ENCODE measurements around the gene SLC17A2.

DNA sequence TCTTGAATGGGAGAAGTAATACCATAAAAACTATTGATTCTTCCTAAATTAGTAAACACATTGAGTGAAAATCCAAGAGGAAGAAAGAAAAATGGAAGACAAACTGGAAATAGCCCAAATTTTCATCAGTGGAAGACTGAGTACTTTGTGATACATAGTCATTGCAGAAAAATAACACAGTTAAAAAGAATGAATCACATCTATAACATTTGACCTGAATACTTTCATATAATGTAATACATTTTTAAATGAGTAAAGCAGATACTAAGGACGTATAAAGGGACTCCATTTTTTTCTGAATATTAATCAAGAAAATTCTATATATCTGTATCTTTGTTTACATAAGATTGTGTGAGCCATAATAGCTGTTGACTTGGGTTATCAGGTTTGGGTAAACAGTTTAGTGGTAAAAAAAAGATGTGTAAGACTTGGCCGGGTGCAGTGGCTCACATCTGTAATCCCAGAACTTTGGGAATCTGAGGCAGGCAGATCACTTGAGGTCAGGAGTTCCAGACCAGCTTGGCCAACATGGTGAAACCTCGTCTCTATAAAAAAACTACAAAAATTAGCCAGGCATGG is 4.3 kb upstream of the SLC17A2 start:
- TF ChIP-seq EP300 (IDR thresholded peaks at IDR 0.05; ENCODE audit: low read depth in 2 of 2, low read length in 2 of 2): no peak
- TF ChIP-seq EP300 (CRISPR knock-in tag; IDR thresholded peaks at IDR 0.05; ENCODE audit: borderline replicate concordance): no peak
- TF ChIP-seq, protein P1, sequence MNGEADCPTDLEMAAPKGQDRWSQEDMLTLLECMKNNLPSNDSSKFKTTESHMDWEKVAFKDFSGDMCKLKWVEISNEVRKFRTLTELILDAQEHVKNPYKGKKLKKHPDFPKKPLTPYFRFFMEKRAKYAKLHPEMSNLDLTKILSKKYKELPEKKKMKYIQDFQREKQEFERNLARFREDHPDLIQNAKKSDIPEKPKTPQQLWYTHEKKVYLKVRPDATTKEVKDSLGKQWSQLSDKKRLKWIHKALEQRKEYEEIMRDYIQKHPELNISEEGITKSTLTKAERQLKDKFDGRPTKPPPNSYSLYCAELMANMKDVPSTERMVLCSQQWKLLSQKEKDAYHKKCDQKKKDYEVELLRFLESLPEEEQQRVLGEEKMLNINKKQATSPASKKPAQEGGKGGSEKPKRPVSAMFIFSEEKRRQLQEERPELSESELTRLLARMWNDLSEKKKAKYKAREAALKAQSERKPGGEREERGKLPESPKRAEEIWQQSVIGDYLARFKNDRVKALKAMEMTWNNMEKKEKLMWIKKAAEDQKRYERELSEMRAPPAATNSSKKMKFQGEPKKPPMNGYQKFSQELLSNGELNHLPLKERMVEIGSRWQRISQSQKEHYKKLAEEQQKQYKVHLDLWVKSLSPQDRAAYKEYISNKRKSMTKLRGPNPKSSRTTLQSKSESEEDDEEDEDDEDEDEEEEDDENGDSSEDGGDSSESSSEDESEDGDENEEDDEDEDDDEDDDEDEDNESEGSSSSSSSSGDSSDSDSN (CRISPR knock-in tag; IDR thresholded peaks at IDR 0.05): no peak
- TF ChIP-seq, protein P2, sequence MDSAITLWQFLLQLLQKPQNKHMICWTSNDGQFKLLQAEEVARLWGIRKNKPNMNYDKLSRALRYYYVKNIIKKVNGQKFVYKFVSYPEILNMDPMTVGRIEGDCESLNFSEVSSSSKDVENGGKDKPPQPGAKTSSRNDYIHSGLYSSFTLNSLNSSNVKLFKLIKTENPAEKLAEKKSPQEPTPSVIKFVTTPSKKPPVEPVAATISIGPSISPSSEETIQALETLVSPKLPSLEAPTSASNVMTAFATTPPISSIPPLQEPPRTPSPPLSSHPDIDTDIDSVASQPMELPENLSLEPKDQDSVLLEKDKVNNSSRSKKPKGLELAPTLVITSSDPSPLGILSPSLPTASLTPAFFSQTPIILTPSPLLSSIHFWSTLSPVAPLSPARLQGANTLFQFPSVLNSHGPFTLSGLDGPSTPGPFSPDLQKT (CRISPR knock-in tag; IDR thresholded peaks at IDR 0.05; ENCODE audit: borderline replicate concordance): no peak
- no peak for TF ChIP-seq SMC3 (IDR thresholded peaks at IDR 0.05; ENCODE audit: low read length)
- TF ChIP-seq YY1 (IDR thresholded peaks at IDR 0.05; ENCODE audit: insufficient read depth, insufficient replicate concordance, low read depth, low read length): no peak
- TF ChIP-seq FOXK1 (CRISPR knock-in tag; IDR thresholded peaks at IDR 0.05; ENCODE audit: borderline replicate concordance, low read depth): no peak
- no peak for TF ChIP-seq POLR2A (IDR thresholded peaks at IDR 0.05; ENCODE audit: insufficient read depth in 1 of 2, low read depth in 2 of 2, low read length in 2 of 2)
- no peak for TF ChIP-seq NBN (conservative IDR thresholded peaks at IDR 0.05)
- TF ChIP-seq, protein P3, sequence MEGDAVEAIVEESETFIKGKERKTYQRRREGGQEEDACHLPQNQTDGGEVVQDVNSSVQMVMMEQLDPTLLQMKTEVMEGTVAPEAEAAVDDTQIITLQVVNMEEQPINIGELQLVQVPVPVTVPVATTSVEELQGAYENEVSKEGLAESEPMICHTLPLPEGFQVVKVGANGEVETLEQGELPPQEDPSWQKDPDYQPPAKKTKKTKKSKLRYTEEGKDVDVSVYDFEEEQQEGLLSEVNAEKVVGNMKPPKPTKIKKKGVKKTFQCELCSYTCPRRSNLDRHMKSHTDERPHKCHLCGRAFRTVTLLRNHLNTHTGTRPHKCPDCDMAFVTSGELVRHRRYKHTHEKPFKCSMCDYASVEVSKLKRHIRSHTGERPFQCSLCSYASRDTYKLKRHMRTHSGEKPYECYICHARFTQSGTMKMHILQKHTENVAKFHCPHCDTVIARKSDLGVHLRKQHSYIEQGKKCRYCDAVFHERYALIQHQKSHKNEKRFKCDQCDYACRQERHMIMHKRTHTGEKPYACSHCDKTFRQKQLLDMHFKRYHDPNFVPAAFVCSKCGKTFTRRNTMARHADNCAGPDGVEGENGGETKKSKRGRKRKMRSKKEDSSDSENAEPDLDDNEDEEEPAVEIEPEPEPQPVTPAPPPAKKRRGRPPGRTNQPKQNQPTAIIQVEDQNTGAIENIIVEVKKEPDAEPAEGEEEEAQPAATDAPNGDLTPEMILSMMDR (CRISPR knock-in tag; IDR thresholded peaks at IDR 0.05): no peak
- no peak for TF ChIP-seq RFX5 (IDR thresholded peaks at IDR 0.05; ENCODE audit: low read depth, low read length)
- TF ChIP-seq ZNF598 (CRISPR knock-in tag; IDR thresholded peaks at IDR 0.05; ENCODE audit: borderline replicate concordance): no peak
